ENCODE results near the gene CACNA1E.

The CACNA1E gene

DNA sequence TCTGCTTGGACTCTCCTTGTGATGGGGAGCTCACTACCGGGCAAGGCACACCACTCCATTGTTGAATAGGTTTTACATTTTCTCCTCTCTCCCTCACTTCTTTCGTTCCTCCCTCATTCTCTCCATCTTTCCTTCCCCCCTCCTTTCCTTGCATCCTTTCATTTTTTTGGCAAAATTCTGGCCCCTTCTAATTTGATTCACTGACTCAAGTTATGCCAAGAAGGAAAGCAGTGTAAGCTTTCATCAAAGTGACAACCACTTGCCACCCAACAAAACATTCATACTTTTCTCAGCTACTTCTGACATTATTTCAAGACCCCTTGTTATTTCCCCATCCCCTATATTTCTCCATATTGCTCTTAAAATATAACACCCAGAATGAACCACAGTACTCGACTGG lies 68.4 kb downstream of the CACNA1E start:
- Histone ChIP-seq H3K9me3 (ENCODE audit: control insufficient read depth, low read depth, low read length) (no peaks in the 10 kb centered on the region), H3K27ac (ENCODE audit: low read length) (no peak overlapping the region), H3K4me3 (ENCODE audit: low read length) (no peak overlapping the region), H3K9ac (ENCODE audit: low read length) (no peak overlapping the region), H3K27me3 (ENCODE audit: control insufficient read depth, insufficient read depth, low read length) (no peaks in the 10 kb centered on the region), H3K4me1 (ENCODE audit: control insufficient read depth, low read depth, low read length) (peaks cover 8% of the 10 kb centered on the region), H3K36me3 (ENCODE audit: control insufficient read depth, low read depth, low read length) (no peaks in the 10 kb centered on the region)

DNA sequence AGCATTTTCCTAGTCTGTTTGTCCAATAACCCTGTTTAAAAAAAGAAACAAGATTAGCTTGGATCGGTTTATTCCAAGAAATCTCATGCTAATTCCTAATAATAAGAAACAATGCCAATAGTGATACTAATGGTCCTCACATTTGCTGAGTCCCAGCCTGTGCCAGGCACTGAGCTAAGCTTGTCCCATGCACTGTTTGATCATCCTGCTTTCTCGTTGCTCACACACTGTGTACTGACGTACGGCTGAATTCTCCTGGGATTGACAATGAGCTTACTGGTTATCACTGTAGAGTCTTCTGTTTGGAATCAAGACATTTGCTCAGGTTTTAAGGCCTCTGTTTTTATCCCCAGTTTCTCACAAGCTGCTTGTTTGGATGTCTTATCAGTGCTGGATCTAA lies 71.1 kb downstream of the CACNA1E start:
- Histone ChIP-seq H3K9me3 (ENCODE audit: control insufficient read depth, low read depth, low read length) (no peaks in the 10 kb centered on the region), H3K36me3 (ENCODE audit: control insufficient read depth, low read depth, low read length) (no peaks in the 10 kb centered on the region), H3K4me3 (ENCODE audit: low read length) (no peak overlapping the region), H3K27ac (ENCODE audit: low read length) (no peak overlapping the region), H3K4me1 (ENCODE audit: control insufficient read depth, low read depth, low read length) (peaks cover 12% of the 10 kb centered on the region), H3K9ac (ENCODE audit: low read length) (no peak overlapping the region), H3K27me3 (ENCODE audit: control insufficient read depth, insufficient read depth, low read length) (no peaks in the 10 kb centered on the region)

DNA sequence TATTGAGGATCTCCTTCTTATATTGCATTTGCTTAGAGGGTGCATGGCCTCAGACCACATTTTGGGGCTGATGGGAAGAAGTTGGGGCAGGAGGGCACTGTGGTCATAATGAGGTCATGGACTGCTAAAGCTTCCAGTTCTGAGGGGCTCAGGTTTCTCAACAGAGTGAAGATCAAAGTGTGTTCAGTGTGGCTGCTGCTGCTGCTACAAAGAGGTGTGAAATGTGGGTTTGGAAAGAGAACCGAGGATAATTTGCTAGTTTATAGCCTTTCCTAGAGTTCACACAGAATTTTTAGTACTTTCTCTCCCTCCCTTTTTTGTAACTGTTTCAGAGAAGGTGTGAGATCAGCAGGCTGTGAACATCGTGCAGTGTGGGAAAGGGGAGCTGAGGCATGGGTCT lies 73.3 kb downstream of the CACNA1E start:
- Histone ChIP-seq H3K27ac (ENCODE audit: low read length) (no peak overlapping the region), H3K27me3 (ENCODE audit: control insufficient read depth, insufficient read depth, low read length) (no peaks in the 10 kb centered on the region), H3K4me1 (ENCODE audit: control insufficient read depth, low read depth, low read length) (peaks cover 12% of the 10 kb centered on the region), H3K9ac (ENCODE audit: low read length) (no peak overlapping the region), H3K36me3 (ENCODE audit: control insufficient read depth, low read depth, low read length) (no peaks in the 10 kb centered on the region), H3K4me3 (ENCODE audit: low read length) (no peak overlapping the region), H3K9me3 (ENCODE audit: control insufficient read depth, low read depth, low read length) (no peaks in the 10 kb centered on the region)

DNA sequence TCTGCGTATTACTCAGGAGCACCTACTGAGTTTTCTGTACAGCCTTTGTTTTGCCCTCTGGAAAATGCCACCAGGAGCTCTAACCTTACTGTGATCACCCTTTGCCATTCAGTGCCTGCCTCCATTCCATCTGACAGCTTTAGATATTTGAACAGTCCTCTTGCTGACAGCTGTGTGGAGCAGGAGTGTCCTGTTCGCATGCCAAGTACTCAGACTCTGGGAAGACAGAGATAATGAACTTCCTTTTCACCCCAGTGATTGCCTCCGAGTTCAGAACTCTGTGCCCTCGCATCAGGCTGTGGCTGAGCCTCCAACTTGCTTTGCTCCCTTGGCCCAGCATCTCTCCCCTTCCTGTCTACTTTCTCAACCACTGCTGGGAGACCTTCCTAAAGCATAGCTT lies 74.0 kb downstream of the CACNA1E start:
- no peaks in the 10 kb centered on the region for H3K36me3 ChIP-seq (ENCODE audit: control insufficient read depth, low read depth, low read length)
- peaks cover 12% of the 10 kb centered on the region for H3K4me1 ChIP-seq (ENCODE audit: control insufficient read depth, low read depth, low read length)
- no peak overlapping the region for H3K4me3 ChIP-seq (ENCODE audit: low read length)
- no peaks in the 10 kb centered on the region for H3K27me3 ChIP-seq (ENCODE audit: control insufficient read depth, insufficient read depth, low read length)
- H3K9ac ChIP-seq (ENCODE audit: low read length), result no peak overlapping the region
- no peak overlapping the region for H3K27ac ChIP-seq (ENCODE audit: low read length)
- no peaks in the 10 kb centered on the region for H3K9me3 ChIP-seq (ENCODE audit: control insufficient read depth, low read depth, low read length)

DNA sequence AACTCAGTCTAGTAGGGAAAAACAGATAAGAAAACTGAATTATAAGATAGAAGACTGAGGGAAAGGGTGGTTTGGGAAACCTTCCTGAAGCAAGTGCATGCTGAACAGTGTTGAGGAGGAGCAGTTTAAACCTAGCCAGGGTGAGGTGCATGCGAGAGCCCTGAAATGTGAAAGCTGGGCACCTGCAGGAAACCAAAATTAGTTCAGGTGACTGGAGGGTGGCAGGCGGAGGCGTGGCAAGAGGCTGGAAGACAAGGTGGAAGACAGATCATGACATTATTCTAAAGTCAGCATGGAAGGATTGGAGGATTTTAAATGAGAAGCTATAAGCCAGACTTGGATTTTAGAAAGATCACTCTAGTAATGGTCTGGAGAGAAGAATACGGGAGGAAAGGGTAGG lies 75.1 kb downstream of the CACNA1E start:
- Histone ChIP-seq H3K27me3 (ENCODE audit: control insufficient read depth, insufficient read depth, low read length) (no peaks in the 10 kb centered on the region), H3K4me1 (ENCODE audit: control insufficient read depth, low read depth, low read length) (peaks cover 12% of the 10 kb centered on the region), H3K36me3 (ENCODE audit: control insufficient read depth, low read depth, low read length) (no peaks in the 10 kb centered on the region), H3K9me3 (ENCODE audit: control insufficient read depth, low read depth, low read length) (no peaks in the 10 kb centered on the region), H3K27ac (ENCODE audit: low read length) (no peak overlapping the region), H3K4me3 (ENCODE audit: low read length) (no peak overlapping the region), H3K9ac (ENCODE audit: low read length) (no peak overlapping the region)

DNA sequence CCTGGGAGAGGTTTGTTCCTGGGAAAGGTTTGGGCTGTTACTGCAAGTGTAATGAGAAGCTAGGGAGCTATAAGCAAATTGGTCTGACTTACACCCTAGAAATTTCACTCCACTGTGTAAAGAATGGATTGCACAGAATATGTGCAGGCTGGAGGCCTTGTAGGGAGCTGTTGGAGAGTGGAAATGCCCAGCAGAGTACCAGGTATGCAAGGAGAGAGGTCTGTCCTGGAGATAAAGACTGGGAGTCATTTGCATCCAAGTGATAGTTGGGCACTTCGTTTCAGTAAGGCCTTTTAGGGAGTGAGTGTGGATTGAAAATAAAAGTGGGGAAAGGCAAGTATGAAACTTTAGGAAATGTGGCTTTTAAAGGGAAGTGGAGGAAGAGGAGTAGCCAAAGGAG lies 75.8 kb downstream of the CACNA1E start:
- H3K9ac ChIP-seq (ENCODE audit: low read length), result no peak overlapping the region
- H3K27me3 ChIP-seq (ENCODE audit: control insufficient read depth, insufficient read depth, low read length), result no peaks in the 10 kb centered on the region
- H3K9me3 ChIP-seq (ENCODE audit: control insufficient read depth, low read depth, low read length), result no peaks in the 10 kb centered on the region
- H3K4me1 ChIP-seq (ENCODE audit: control insufficient read depth, low read depth, low read length), result peaks cover 12% of the 10 kb centered on the region
- H3K27ac ChIP-seq (ENCODE audit: low read length), result no peak overlapping the region
- H3K36me3 ChIP-seq (ENCODE audit: control insufficient read depth, low read depth, low read length), result no peaks in the 10 kb centered on the region
- no peak overlapping the region for H3K4me3 ChIP-seq (ENCODE audit: low read length)

DNA sequence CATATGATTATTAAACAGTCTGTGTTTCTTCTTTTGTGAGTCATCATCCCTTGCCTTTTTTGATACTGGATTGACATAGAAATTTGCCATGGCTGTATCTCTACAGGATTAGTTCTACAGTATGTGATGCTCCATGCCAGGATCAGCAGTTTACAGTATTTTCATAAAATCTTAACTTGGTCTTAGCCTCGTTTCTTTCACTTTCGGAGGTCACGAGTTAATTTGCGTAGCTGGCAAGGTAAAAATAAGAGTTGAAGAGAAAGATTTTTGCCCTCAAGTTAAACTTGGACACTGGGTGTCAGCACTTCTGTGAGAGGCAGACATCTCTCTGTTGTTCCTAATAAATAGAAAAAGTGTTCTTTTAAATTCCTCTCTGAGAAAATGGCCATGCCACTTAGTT lies 79.1 kb downstream of the CACNA1E start:
- Histone ChIP-seq H3K27ac (ENCODE audit: low read length) (no peak overlapping the region), H3K4me1 (ENCODE audit: control insufficient read depth, low read depth, low read length) (no peaks in the 10 kb centered on the region), H3K9me3 (ENCODE audit: control insufficient read depth, low read depth, low read length) (no peaks in the 10 kb centered on the region), H3K4me3 (ENCODE audit: low read length) (no peak overlapping the region), H3K36me3 (ENCODE audit: control insufficient read depth, low read depth, low read length) (no peaks in the 10 kb centered on the region), H3K27me3 (ENCODE audit: control insufficient read depth, insufficient read depth, low read length) (no peaks in the 10 kb centered on the region), H3K9ac (ENCODE audit: low read length) (no peak overlapping the region)

DNA sequence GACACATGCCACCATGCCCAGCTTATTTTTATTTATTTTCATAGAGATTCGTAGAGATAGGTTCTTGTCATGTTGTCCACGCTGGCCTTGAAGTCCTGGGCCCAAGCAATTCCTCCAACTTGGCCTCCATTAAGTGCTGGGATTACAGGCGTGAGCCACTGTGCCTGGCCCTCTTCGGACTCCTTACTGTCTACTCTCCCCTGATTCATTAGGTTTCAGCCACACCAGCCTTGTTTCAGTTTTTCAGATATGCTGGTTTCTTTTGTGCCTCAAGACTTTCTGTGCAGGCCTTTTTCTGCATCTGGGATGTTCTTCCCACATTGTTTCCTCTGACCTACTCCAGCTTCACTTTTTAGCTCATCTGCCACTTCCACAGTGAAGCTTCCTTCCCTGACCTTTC lies 85.4 kb downstream of the CACNA1E start:
- H3K9me3 ChIP-seq (ENCODE audit: control insufficient read depth, low read depth, low read length), result no peaks in the 10 kb centered on the region
- no peak overlapping the region for H3K27ac ChIP-seq (ENCODE audit: low read length)
- no peaks in the 10 kb centered on the region for H3K36me3 ChIP-seq (ENCODE audit: control insufficient read depth, low read depth, low read length)
- H3K27me3 ChIP-seq (ENCODE audit: control insufficient read depth, insufficient read depth, low read length), result no peaks in the 10 kb centered on the region
- H3K9ac ChIP-seq (ENCODE audit: low read length), result no peak overlapping the region
- H3K4me1 ChIP-seq (ENCODE audit: control insufficient read depth, low read depth, low read length), result no peaks in the 10 kb centered on the region
- H3K4me3 ChIP-seq (ENCODE audit: low read length), result no peak overlapping the region

DNA sequence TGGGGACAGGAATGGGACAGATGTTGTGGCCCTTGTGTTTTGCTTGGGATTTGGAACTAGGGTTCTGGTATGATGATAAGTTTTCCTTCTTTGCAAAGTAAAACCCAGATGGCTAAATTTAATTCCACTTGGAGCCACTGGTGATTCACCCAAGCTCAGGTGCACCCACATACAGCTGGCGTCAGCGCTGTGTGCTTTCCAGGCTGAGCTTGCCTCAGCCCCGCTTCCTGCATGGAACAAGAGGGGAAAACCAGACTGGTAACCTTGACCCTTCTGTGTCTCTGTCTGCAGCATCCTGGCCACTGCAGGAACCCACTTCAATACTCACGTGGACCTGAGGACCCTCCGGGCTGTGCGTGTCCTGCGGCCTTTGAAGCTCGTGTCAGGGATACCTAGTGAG lies 94.2 kb downstream of the CACNA1E start:
- Histone ChIP-seq H3K27me3 (ENCODE audit: control insufficient read depth, insufficient read depth, low read length) (no peaks in the 10 kb centered on the region), H3K9me3 (ENCODE audit: control insufficient read depth, low read depth, low read length) (no peaks in the 10 kb centered on the region), H3K36me3 (ENCODE audit: control insufficient read depth, low read depth, low read length) (no peaks in the 10 kb centered on the region), H3K4me3 (ENCODE audit: low read length) (no peak overlapping the region), H3K4me1 (ENCODE audit: control insufficient read depth, low read depth, low read length) (no peaks in the 10 kb centered on the region), H3K27ac (ENCODE audit: low read length) (no peak overlapping the region), H3K9ac (ENCODE audit: low read length) (no peak overlapping the region)

DNA sequence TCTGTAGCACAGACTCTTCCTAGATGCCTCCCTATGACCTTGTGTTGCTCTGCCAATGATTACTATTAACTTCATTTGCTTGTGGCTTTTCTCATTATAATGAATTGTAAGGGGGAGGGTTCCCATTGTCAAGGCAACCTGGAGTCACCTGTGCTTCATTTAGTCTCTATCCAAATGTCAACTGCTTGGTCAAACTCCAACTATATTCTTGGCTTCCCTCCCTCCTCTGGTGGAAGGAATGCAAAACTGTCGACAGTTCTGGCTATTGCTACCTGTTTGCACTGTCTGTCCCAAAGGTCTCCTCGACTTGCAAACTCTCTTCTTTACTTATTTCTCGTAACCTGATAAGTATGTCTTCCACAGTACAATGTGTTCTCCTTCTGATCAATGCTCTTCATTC lies 100.3 kb downstream of the CACNA1E start:
- no peak overlapping the region for H3K9ac ChIP-seq (ENCODE audit: low read length)
- no peaks in the 10 kb centered on the region for H3K9me3 ChIP-seq (ENCODE audit: control insufficient read depth, low read depth, low read length)
- H3K36me3 ChIP-seq (ENCODE audit: control insufficient read depth, low read depth, low read length), result no peaks in the 10 kb centered on the region
- no peak overlapping the region for H3K27ac ChIP-seq (ENCODE audit: low read length)
- H3K27me3 ChIP-seq (ENCODE audit: control insufficient read depth, insufficient read depth, low read length), result no peaks in the 10 kb centered on the region
- no peak overlapping the region for H3K4me3 ChIP-seq (ENCODE audit: low read length)
- H3K4me1 ChIP-seq (ENCODE audit: control insufficient read depth, low read depth, low read length), result peaks cover 10% of the 10 kb centered on the region

DNA sequence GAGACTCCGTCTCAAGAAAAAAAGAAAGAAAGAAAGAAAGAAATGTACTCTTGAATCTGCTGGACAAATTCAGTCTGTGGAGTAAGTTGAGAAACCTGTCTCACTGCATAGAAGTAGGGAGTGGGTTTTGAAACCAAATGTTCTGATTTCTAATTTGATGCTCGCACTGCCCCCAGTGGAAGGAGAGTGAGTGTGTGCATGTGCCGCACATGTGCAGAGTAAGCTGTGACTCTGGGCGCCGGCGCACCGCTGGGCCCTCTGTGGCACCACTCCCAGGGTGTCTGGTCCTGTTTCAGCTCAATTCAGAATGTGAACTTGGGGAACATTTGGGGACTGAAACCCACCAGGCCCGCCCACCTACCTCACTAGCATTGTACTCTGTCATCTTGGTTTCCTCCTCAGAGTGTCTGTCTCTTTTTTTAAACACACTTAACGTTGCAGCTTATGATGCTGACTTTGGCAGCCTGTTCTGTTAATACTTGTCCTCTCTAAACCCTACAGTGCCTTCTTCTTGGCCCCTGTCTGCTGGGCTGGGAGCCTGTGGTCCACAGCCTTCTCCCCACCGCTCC lies 104.6 kb downstream of the CACNA1E start:
- H3K9ac ChIP-seq (ENCODE audit: low read length), result no peak overlapping the region
- H3K27ac ChIP-seq (ENCODE audit: low read length), result no peak overlapping the region
- no peak overlapping the region for H3K4me3 ChIP-seq (ENCODE audit: low read length)
- H3K36me3 ChIP-seq (ENCODE audit: control insufficient read depth, low read depth, low read length), result no peaks in the 10 kb centered on the region
- H3K4me1 ChIP-seq (ENCODE audit: control insufficient read depth, low read depth, low read length), result peaks cover 23% of the 10 kb centered on the region
- H3K27me3 ChIP-seq (ENCODE audit: control insufficient read depth, insufficient read depth, low read length), result no peaks in the 10 kb centered on the region
- H3K9me3 ChIP-seq (ENCODE audit: control insufficient read depth, low read depth, low read length), result no peaks in the 10 kb centered on the region

DNA sequence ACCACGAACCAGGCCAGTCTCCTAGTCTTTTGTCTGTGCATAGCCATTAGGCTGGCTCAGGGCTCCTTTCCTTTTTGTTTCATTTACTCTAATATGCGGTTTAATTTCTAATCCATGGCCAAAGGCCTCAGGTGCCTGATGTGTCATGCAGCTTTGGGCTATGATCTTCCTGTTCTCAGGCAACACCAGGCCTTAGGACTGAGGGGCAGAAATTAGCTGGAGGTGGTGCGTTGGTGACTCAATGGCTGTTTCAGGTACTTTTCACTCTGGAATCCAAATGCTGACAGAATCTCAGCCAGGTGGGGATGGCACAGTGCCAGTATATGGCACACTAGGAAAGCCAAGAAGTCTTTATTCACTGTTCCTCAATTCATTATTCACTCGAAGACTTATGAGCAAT lies 105.3 kb downstream of the CACNA1E start:
- H3K4me3 ChIP-seq (ENCODE audit: low read length), result no peak overlapping the region
- H3K4me1 ChIP-seq (ENCODE audit: control insufficient read depth, low read depth, low read length), result peaks cover 19% of the 10 kb centered on the region
- no peaks in the 10 kb centered on the region for H3K36me3 ChIP-seq (ENCODE audit: control insufficient read depth, low read depth, low read length)
- H3K27me3 ChIP-seq (ENCODE audit: control insufficient read depth, insufficient read depth, low read length), result no peaks in the 10 kb centered on the region
- H3K9ac ChIP-seq (ENCODE audit: low read length), result no peak overlapping the region
- H3K27ac ChIP-seq (ENCODE audit: low read length), result no peak overlapping the region
- no peaks in the 10 kb centered on the region for H3K9me3 ChIP-seq (ENCODE audit: control insufficient read depth, low read depth, low read length)
